Stimulated activated CD4-positive, alpha-beta T cell treated with anti-CD3 and anti-CD28 coated beads, Interleukin-1b, Interleukin-23, amount 100 ng/mL, for 4 hours (primary cell): ENCODE data around the gene OPCML.

Source experiments
- DNase-seq, 2 donors: peaks; one replicate each; pipeline ENCODE4 v3.0.0-alpha.2; 2020; ENCODE audit warnings: low read depth in 2 of 2

OPCML gene

GRCh38 chr11:132853886-132854285 is 678.4 kb downstream of the OPCML start:
- no peak for DNase-seq

- no peak for DNase-seq
Observed at GRCh38 chr11:132852361-132852760, 679.9 kb downstream of the OPCML start.

- no peak for DNase-seq
Observed at GRCh38 chr11:132851247-132851646, 681.1 kb downstream of the OPCML start.

- no peak for DNase-seq
Observed at GRCh38 chr11:132850266-132850665, 682.0 kb downstream of the OPCML start.

GRCh38 chr11:132848336-132848735 is 684.0 kb downstream of the OPCML start:
- no peak for DNase-seq

- DNase-seq = no peak
Observed at GRCh38 chr11:132846075-132846474, 686.2 kb downstream of the OPCML start.

GRCh38 chr11:132844956-132845696 is 687.2 kb downstream of the OPCML start:
- DNase-seq = no peak

- DNase-seq = no peak
Observed at GRCh38 chr11:132840660-132841059, 691.6 kb downstream of the OPCML start.

- no peak for DNase-seq
Observed at GRCh38 chr11:132840191-132840590, 692.1 kb downstream of the OPCML start.

GRCh38 chr11:132839236-132839945 is 692.9 kb downstream of the OPCML start:
- DNase-seq = no peak

GRCh38 chr11:132838627-132839026 is 693.7 kb downstream of the OPCML start:
- DNase-seq = no peak

- no peak for DNase-seq
Observed at GRCh38 chr11:132831272-132831671, 701.0 kb downstream of the OPCML start.

- DNase-seq = no peak
Observed at GRCh38 chr11:132824642-132825041, 707.7 kb downstream of the OPCML start.

GRCh38 chr11:132822276-132822675 is 710.0 kb downstream of the OPCML start:
- no peak for DNase-seq

- DNase-seq = no peak
Observed at GRCh38 chr11:132821499-132821898, 710.8 kb downstream of the OPCML start.

GRCh38 chr11:132821014-132821413 is 711.3 kb downstream of the OPCML start:
- DNase-seq = no peak

- DNase-seq = no peak
Observed at GRCh38 chr11:132818951-132819350, 713.4 kb downstream of the OPCML start.

- no peak for DNase-seq
Observed at GRCh38 chr11:132817387-132817786, 714.9 kb downstream of the OPCML start.

- no peak for DNase-seq
Observed at GRCh38 chr11:132814410-132814809, 717.9 kb downstream of the OPCML start.

- no peak for DNase-seq
Observed at GRCh38 chr11:132811649-132812048, 720.7 kb downstream of the OPCML start.

- DNase-seq = no peak
Observed at GRCh38 chr11:132809070-132809469, 723.2 kb downstream of the OPCML start.

GRCh38 chr11:132804258-132804657 is 728.0 kb downstream of the OPCML start:
- no peak for DNase-seq

GRCh38 chr11:132803436-132803835 is 728.9 kb downstream of the OPCML start:
- no peak for DNase-seq
